ENCODE data around the gene RBM22.

RBM22 gene

GRCh38 chr5:150672237-150672883 lies 28.5 kb downstream of the RBM22 start:
- DNase-seq (ENCODE audit: low read depth in 2 of 2) = no peak

DNA sequence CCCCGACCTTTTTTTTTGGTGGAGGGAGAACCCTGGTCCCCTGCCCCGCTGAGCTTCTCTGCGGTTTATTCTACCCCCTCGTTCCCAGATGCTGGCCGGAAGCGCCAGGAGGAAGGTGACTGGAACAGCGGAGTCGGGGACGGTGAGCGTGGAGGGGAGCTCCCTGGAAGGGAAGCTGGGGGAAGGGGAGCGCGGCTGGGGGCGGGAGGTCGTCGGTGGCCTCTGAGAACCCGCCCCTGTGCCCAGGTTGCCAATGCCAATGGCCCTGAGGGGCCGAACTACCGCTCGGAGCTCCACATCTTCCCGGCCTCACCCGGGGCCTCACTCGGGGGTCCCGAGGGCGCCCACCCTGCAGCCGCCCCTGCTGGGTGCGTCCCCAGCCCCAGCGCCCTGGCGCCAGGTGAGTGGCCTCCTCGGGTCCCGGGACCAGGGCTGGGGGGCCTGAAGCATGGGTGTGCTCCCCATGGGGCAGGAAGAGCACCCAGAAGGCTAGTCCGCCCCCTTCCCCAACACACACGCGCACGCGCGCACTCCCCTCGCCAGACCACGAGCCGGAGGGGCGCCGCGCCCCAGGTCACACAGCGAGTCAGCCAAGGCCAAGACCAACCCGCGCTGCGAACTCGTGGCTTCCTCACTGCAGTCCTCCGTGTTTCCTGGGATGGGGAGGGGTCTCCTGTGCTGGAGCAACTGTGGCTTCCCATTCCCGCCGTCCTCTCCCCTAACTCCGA lies 29.2 kb downstream of the RBM22 start:
- DNase-seq (ENCODE audit: low read depth in 2 of 2) = no peak

DNA sequence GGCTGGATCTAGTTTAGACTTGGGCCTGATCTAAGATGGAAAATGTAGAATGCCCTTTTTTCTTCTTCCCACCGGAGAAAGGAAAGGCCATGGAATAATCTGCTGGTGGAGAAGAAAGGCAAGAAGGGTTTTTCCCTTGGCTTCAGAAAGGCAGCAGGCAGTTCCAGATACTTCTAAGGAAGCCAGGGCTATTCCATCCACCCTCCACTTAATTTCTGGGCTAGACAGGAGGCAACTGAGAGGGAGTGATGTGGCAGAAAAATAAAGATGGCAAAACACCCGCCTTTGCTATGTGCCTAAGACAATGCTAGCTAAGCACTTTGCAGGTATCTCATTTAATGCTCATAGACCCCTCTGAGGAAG lies 29.9 kb downstream of the RBM22 start:
- DNase-seq (ENCODE audit: low read depth in 2 of 2) = no peak

DNA sequence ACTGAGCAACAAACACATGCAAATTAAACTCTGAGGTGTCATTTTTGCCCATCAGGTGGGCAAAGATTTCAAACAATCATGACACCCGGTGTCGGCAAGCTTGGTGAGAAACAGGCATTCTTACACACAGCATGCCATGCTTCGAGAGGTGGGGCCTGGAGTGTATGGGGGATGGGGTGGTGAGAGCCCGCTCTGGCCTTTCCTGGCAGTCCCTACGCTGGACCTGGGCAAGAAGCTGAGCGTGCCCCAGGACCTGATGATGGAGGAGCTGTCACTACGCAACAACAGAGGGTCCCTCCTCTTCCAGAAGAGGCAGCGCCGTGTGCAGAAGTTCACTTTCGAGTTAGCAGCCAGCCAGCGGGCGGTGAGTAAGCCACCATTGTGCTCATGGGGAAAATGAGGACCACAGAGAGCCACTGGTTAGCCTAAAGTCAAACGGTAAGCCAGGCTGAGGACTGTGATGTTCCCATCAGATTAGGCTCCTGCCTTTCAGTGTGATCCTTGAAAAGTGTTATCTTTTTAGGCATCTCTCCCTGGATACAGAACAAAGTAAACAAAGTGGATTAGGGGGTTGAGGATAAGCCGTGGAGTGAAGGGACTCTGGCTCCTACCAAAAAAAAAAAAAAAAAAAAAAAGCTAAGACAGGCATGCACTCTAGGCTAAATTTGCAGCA lies 30.5 kb downstream of the RBM22 start:
- no peak for DNase-seq (ENCODE audit: low read depth in 2 of 2)

DNA sequence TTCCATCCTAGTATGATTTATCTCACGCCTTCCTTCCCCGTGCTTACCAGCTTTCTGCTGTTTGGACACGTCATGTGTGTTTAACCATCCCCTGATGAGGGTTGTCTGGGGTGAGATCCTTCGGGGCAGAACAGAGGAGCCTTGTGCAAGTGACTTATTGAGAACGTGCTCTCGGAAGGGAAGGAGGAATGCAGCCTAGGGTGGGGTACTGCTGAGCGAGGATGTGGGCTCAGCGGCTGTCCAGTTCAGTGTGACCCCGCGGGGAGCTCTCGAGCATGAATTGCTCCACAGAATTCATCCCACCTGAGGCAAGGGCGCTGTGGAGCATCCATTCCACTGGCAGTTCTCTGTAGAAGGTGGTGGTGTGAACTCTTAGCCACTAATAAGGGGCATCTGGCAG lies 35.8 kb downstream of the RBM22 start:
- no peak for DNase-seq (ENCODE audit: low read depth in 2 of 2)

DNA sequence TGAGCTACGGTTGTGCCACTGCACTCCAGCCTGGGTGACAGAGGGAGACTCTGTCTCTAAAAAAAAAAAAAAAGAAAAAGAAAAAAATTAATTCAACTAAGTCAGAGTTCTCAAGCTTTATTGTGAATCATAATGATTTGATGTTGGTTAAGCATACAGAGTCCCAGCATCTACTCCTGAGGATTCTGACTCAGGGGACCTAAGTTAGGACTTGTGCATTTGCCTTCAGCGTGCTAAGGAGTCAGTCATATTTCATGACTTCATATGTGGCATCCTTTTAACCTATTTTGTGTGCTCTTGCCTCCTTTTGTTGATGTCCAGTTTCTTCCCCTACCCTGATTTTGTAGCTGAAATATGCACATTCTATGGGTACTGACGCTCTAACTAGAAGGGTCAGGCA lies 36.9 kb downstream of the RBM22 start:
- no peak for DNase-seq (ENCODE audit: low read depth in 2 of 2)

DNA sequence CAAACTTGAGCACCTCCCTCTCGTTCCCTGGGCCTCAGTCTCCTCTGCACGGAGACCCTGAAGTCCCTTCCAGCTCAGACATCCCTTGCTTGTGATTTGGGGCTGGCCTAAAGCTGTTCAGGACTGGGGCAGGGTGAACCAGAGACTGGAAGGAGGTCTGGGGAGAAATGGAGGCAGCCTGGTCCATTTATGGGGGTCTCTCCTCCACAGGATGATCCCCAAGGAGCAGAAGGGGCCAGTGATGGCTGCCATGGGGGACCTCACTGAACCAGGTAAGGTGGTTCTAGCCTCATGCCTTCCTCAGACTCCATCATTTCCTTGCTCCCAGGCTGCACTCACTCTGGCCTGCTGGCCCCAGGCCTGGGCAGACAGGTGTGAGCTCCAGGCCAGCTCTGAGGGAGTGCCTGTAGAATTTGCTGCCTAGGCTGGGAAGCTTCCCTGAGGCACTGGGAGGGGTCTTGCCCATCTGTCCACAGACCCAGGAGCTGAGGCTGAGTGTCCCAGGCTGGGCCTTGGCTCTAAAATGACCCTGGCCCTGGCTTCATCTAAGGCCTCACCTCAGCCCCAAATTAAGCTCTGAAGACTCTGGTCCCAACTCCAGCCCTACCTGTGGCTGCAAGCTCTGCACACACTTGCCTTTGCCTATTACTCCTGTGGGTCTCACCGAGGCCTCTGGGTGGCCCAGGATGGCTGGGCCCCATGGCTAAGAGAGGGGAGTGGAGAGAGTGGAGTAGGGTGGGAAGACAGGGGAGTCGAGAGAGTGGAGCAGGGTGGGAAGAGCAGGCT lies 37.9 kb downstream of the RBM22 start:
- DNase-seq (ENCODE audit: low read depth in 2 of 2) = no peak

- DNase-seq (ENCODE audit: low read depth in 2 of 2) = no peak
Measured at GRCh38 chr5:150661821-150662596, 38.9 kb downstream of the RBM22 start.

GRCh38 chr5:150661086-150661485 lies 39.8 kb downstream of the RBM22 start, which contains the start of gene MYOZ3:
Gene MYOZ3 (plus strand): TSS chr5:150661251. CDS start chr5:150662942, 1,691 bp downstream.
- DNase-seq (ENCODE audit: low read depth in 2 of 2) = no peak

- no peak for DNase-seq (ENCODE audit: low read depth in 2 of 2)
Measured at GRCh38 chr5:150660108-150660831, 40.6 kb downstream of the RBM22 start.

DNA sequence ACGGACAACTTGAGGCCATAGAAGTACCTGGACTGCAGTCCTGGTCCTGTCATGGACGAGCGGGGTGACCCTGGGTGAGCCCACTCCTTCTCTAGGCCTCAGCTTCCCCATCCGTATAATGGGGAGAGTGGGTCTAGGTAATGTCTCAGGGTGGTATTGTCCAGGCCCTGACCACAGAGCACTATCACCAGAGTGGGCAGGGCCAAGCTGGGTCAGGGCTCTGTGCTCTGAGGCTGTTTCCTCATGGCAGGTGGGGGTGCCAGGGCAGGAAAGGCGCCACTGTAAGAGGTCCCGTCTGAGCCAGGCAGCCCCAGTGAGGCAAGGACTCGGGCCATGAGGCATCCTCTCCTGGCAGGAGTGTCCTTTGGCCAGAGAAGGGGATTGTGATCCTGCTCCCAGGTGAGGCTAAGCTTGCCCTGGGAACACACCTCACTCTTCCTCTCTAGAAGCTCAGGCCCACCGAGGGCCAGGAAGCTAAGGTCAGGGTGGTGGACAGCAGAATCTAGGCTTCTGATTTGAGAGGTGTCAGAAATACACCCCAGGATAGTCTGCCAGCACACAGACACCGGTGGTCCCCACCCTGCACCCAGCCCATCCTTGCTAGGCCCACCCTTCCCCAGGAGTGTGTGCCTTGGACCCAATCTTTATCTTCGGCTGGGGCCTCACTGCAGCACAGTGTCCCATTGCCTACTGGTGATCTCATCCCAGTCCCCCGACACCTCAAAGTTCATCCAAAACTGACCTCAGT lies 41.3 kb downstream of the RBM22 start:
- no peak for DNase-seq (ENCODE audit: low read depth in 2 of 2)

DNA sequence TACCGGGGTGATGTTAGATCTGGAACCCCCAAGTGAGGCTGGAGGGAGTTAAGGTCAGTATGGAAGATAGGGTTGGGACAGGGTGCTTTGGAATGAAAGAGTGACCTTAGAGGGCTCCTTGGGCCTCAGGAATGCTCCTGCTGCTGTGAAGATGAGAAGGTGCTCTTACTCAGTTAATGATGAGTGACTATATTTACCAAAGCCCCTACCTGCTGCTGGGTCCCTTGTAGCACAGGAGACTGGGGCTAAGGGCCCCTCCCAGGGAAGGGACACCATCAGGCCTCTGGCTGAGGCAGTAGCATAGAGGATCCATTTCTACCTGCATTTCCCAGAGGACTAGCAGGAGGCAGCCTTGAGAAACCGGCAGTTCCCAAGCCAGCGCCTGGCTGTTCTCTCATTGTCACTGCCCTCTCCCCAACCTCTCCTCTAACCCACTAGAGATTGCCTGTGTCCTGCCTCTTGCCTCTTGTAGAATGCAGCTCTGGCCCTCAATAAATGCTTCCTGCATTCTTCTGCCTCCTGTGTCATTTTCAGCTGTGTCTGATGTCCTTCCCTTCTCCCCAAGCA lies 42.1 kb downstream of the RBM22 start:
- no peak for DNase-seq (ENCODE audit: low read depth in 2 of 2)

DNA sequence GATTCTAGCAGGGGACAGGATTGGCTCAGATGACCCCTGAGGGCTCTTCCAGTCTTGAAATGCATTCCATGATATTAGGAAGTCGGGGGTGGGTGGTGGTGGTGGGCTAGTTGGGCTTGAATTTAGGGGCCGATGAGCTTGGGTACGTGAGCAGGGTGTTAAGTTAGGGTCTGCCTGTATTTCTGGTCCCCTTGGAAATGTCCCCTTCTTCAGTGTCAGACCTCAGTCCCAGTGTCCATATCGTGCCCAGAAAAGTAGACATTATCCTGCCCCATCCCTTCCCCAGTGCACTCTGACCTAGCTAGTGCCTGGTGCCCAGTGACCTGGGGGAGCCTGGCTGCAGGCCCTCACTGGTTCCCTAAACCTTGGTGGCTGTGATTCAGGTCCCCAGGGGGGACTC lies 42.7 kb downstream of the RBM22 start:
- DNase-seq (ENCODE audit: low read depth in 2 of 2) = no peak

DNA sequence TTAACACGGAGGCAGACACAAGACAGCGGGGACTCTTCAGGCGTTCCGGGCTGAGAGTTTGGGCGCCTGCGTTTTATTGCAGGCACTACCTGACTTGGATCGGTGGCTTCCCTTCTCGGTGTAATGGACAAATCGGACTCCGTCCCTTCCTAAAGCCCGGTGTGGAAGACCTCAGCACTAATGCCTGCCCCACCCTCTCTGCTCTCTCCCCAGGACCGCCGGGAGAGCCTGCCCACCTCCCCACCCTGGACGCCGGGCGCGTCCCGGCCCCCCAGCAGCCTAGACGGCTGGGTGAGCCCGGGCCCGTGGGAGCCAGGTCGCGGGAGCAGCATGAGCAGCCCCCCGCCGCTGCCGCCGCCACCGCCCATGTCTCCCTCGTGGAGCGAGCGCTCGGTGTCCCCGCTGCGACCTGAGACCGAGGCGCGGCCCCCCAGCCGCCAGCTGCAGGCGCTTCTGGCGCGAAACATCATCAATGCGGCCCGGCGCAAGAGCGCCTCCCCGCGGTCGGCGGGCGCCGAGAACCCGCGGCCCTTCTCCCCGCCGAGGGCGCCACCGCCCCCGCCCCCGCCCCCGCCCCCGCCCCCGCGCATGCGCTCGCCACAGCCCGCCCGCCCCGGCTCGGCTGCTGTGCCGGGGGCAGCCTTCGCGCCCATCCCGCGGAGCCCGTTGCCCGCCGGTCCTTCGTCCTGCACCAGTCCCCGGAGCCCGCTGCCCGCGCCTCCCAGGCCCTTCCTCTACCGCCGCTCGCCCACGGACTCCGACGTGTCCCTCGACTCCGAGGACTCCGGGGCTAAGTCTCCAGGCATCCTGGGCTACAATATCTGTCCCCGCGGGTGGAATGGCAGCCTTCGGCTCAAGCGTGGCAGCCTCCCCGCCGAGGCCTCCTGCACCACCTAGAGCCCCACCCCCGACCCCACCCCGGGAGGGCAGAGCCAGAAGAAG lies 44.4 kb downstream of the RBM22 start:
- peak; percentile 53 to 56 for DNase-seq (ENCODE audit: low read depth in 2 of 2)

GRCh38 chr5:150655221-150655620 lies 45.6 kb downstream of the RBM22 start:
- no peak for DNase-seq (ENCODE audit: low read depth in 2 of 2)

GRCh38 chr5:150653762-150654556 lies 46.9 kb downstream of the RBM22 start:
- DNase-seq (ENCODE audit: low read depth in 2 of 2) = no peak

DNA sequence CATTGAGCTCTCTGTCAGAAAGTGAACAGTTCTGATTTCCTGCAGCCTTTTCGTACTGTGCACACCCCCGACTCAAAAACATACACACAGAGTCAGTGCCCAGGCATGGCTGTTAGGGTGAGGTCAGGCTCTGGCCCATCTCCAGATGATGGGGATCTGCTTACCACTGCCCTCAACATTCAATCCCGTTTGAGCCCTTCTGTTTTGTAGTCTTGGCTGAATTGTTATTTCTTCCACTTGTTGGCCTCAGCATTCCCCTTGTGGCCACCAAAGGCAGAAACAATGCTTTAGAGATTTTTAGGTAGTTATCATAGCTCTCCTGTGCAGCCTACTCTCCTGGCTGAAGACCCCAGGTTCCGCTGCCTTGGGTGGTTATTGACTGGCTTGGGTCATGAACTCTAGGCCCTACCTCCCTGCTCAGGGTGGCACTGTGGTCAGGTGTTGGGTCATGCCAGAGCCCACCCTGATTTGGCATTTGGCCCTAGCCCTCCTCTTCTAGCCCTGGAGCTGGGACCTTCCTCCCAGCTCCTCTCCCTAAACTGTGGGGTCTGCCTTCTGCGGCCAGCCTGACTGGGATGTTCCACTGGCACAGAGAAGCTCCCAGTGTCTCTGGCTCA lies 47.6 kb downstream of the RBM22 start:
- no peak for DNase-seq (ENCODE audit: low read depth in 2 of 2)

Measured in stimulated activated CD4-positive, alpha-beta T cell treated with anti-CD3 and anti-CD28 coated beads, Interleukin-4, amount 100 ng/mL, for 48 hours (primary cell).